Neural cell (in vitro differentiated cells): ENCODE results near the gene ASCC2. TPM values are rescaled to one million over a fixed set of nuclear protein-coding genes. Genes with fewer than 3 reads are reported as not detected.

ENCODE experiments used
- H2AFZ ChIP-seq: fragments of 200-600, 300-800 bp; sonication (generic), shearing (Covaris generic); 2 replicates; pipeline ENCODE4 v1.6.0; 2014; ENCODE audit warnings: low read depth, mild to moderate bottlenecking, antibody characterized with exemption, low read length, moderate library complexity
- H3F3A ChIP-seq: fragments of 200-600 bp; shearing (Covaris generic); 2 replicates; pipeline ENCODE4 v1.6.1; 2016; ENCODE audit warnings: mild to moderate bottlenecking, moderate library complexity, mixed read lengths, antibody characterized with exemption, low read length; ENCODE audit not compliant: insufficient read depth, poor library complexity, severe bottlenecking
- H3K27ac ChIP-seq: fragments of 200-600, 300-800 bp; sonication (generic), shearing (Covaris generic); 2 replicates; pipeline ENCODE4 v1.5.1; 2014; ENCODE audit warnings: mild to moderate bottlenecking, low read length, moderate library complexity
- H3K27me3 ChIP-seq: fragments of 300-800, 200-600 bp; sonication (generic), shearing (Covaris generic); 2 replicates; pipeline ENCODE4 v1.6.0; 2014; ENCODE audit warnings: mild to moderate bottlenecking, low read depth, low read length, moderate library complexity; ENCODE audit not compliant: insufficient read depth
- H3K36me3 ChIP-seq: fragments of 300-800, 200-600 bp; sonication (generic), shearing (Covaris generic); 2 replicates; pipeline ENCODE4 v1.5.1; 2014; ENCODE audit warnings: mild to moderate bottlenecking, antibody characterized with exemption, low read length, moderate library complexity; ENCODE audit not compliant: insufficient read depth
- H3K4me2 ChIP-seq: fragments of 300-800, 200-600 bp; sonication (generic), shearing (Covaris generic); 2 replicates; pipeline ENCODE4 v1.6.0; 2014; ENCODE audit warnings: mild to moderate bottlenecking, low read length
- H3K4me3 ChIP-seq: fragments of 300-800, 200-600 bp; sonication (generic), shearing (Covaris generic); 2 replicates; pipeline ENCODE4 v1.5.1; 2014; ENCODE audit warnings: mild to moderate bottlenecking, low read length, moderate library complexity
- H3K79me2 ChIP-seq: fragments of 200-600 bp; shearing (Covaris generic); replicated peaks from 2 replicates; pipeline ENCODE4 v1.6.0; 2014; ENCODE audit warnings: mild to moderate bottlenecking, low read length, moderate library complexity; ENCODE audit not compliant: insufficient read depth
- H3K9ac ChIP-seq: fragments of 300-800, 200-600 bp; sonication (generic), shearing (Covaris generic); 2 replicates; pipeline ENCODE4 v1.6.1; 2016; ENCODE audit warnings: mild to moderate bottlenecking, low read length, mixed read lengths
- H3K9me2 ChIP-seq: fragments of 200-600 bp; shearing (Covaris generic); 2 replicates; pipeline ENCODE4 v1.6.1; 2016; ENCODE audit warnings: mild to moderate bottlenecking, low read length, mixed read lengths; ENCODE audit not compliant: insufficient read depth
- H3K9me3 ChIP-seq: fragments of 200-600, 300-800 bp; sonication (generic), shearing (Covaris generic); 2 replicates; pipeline ENCODE4 v1.6.1; 2016; ENCODE audit warnings: mild to moderate bottlenecking, mixed run types, low read length, moderate library complexity, mixed read lengths
- H4K20me1 ChIP-seq: fragments of 200-600 bp; shearing (Covaris generic); 2 replicates; pipeline ENCODE4 v1.6.1; 2016; ENCODE audit warnings: mild to moderate bottlenecking, mixed run types; ENCODE audit not compliant: insufficient read depth
- CTCF ChIP-seq: fragments of 450-650 bp; IDR thresholded peaks from 2 replicates; pipeline ENCODE4 v1.5.1; 2014; ENCODE audit warnings: antibody characterized with exemption, mild to moderate bottlenecking, moderate library complexity; ENCODE audit not compliant: poor library complexity, severe bottlenecking
- EP300 ChIP-seq: fragments of 450-650 bp; conservative IDR thresholded peaks from 2 replicates; pipeline ENCODE4 v1.6.1; 2014; ENCODE audit warnings: antibody characterized with exemption, mild to moderate bottlenecking, moderate library complexity; ENCODE audit not compliant: poor library complexity, severe bottlenecking
- EZH2 ChIP-seq: fragments of 200-600, 300-800 bp; shearing (Covaris generic), sonication (generic); IDR thresholded peaks from 2 replicates; pipeline ENCODE4 v1.6.1; 2014; ENCODE audit warnings: antibody characterized with exemption, low read length, borderline replicate concordance, mild to moderate bottlenecking; ENCODE audit not compliant: insufficient read depth, poor library complexity, severe bottlenecking
- MXI1 ChIP-seq: fragments of 450-650 bp; conservative IDR thresholded peaks from 2 replicates; pipeline ENCODE4 v1.6.1; 2014; ENCODE audit warnings: antibody characterized with exemption, mild to moderate bottlenecking; ENCODE audit not compliant: poor library complexity, severe bottlenecking
- POLR2AphosphoS5 ChIP-seq: IDR thresholded peaks from 2 replicates; pipeline ENCODE4 v1.6.1; 2012
- RAD21 ChIP-seq: fragments of 450-650 bp; conservative IDR thresholded peaks from 2 replicates; pipeline ENCODE4 v1.6.1; 2014; ENCODE audit warnings: antibody characterized with exemption, mild to moderate bottlenecking, moderate library complexity
- REST ChIP-seq: IDR thresholded peaks from 2 replicates; pipeline ENCODE4 v1.6.1; 2012; ENCODE audit warnings: borderline replicate concordance
- SMC3 ChIP-seq: fragments of 450-650 bp; conservative IDR thresholded peaks from 2 replicates; pipeline ENCODE4 v1.6.1; 2014; ENCODE audit warnings: antibody characterized with exemption, mild to moderate bottlenecking, moderate library complexity; ENCODE audit not compliant: poor library complexity
- TAF1 ChIP-seq: IDR thresholded peaks from 2 replicates; pipeline ENCODE4 v1.6.1; 2012; ENCODE audit warnings: low read depth
- polyA plus RNA-seq: library from polyadenylated mRNA; depleted of rRNA; stranded (reverse); fragments of >200 nt; gene quantifications from 2 replicates; pipeline ENCODE4 v1.2.3, GENCODE V29; 2014

The ASCC2 gene
- polyA plus RNA-seq, 1 donor from 2014 or later, result 26.2 TPM

DNA sequence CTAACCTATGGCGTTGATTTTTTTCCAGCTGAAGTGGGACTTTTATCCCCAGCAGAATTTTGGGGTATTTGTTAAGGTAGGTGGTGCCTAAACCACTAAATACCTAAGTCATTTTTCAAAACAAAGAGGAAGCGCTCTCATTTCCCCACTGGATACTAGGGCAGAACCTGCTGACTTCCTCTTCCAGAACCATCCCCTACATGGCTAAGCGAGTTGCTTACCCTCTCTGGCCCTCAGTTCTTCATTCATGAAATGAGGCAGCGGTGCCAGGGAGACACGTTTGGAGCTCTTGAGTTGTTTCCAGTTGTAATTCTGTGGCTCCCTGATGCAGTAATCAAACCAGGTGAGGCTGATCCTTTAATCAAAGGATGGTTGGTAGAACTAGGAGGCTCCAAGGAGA is 34.9 kb upstream of the ASCC2 start:
- H3F3A ChIP-seq, result no peaks in the 10 kb centered on the region
- H3K27me3 ChIP-seq, result no peaks in the 10 kb centered on the region
- H4K20me1 ChIP-seq, result no peaks in the 10 kb centered on the region
- H3K4me2 ChIP-seq, result no peak overlapping the region
- H3K9me2 ChIP-seq, result no peaks in the 10 kb centered on the region
- TF ChIP-seq MXI1 (no peak), CTCF (no peak), RAD21 (no peak), EP300 (no peak), TAF1 (no peak), EZH2 (no peak), POLR2AphosphoS5 (no peak), REST (no peak), SMC3 (no peak)
- no peaks in the 10 kb centered on the region for H3K79me2 ChIP-seq
- H3K4me3 ChIP-seq, result no peak overlapping the region
- H2AFZ ChIP-seq, result no peak overlapping the region
- H3K9ac ChIP-seq, result no peak overlapping the region
- no peak overlapping the region for H3K27ac ChIP-seq
- no peaks in the 10 kb centered on the region for H3K36me3 ChIP-seq
- no peaks in the 10 kb centered on the region for H3K9me3 ChIP-seq

DNA sequence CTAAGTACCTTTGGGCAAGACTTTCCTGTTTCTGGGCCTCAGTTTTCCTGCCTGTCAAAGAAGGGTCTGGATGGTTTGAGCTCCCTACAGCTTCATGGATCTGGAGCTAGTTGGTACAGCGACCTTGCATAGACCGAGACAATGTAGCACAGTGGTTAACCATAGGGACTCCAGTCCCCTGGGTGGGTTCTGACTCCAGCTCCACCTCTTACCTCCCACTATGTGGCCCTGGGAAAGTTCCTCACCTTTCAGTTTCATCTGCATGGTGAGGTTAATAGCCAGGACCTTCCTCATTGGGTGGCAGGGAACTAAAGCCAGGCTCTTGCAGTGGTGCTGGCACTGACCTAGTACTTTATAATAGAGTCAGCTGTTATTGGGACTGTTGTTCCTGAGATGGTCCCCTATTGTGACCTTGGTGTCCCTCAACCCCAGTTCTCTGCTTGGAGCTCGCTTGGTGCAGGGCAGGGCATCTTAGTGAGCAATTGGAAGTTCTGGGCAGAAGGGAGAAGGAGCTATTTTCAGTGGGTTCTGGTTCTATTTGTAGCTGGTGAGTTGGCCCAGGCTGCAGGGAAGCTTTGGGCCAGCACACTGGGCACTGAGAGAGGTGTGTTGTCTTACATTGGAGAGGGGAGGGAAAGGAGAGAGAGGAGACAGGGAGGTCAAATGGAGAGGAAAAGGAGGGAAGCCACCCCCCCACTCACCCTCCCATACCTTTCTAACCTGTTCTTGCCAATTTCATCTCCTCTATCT is 34.2 kb upstream of the ASCC2 start:
- H3K36me3 ChIP-seq, result no peaks in the 10 kb centered on the region
- H3K79me2 ChIP-seq, result no peaks in the 10 kb centered on the region
- peak overlapping the region; percentile 70 for H3K27ac ChIP-seq
- peak overlapping the region; percentile 15 for H2AFZ ChIP-seq
- TF ChIP-seq POLR2AphosphoS5, result no peak
- TF ChIP-seq SMC3, result no peak
- TF ChIP-seq REST, result no peak
- TF ChIP-seq EZH2, result no peak
- no peak for TF ChIP-seq RAD21
- no peak for TF ChIP-seq TAF1
- TF ChIP-seq EP300, result no peak
- TF ChIP-seq CTCF, result no peak
- no peak for TF ChIP-seq MXI1
- H3F3A ChIP-seq, result no peaks in the 10 kb centered on the region
- no peaks in the 10 kb centered on the region for H4K20me1 ChIP-seq
- peak overlapping the region; percentile 27 for H3K9ac ChIP-seq
- H3K4me3 ChIP-seq, result peak overlapping the region; percentile 26
- H3K9me2 ChIP-seq, result no peaks in the 10 kb centered on the region
- peak overlapping the region; percentile 38 for H3K4me2 ChIP-seq
- no peaks in the 10 kb centered on the region for H3K27me3 ChIP-seq
- no peaks in the 10 kb centered on the region for H3K9me3 ChIP-seq
